Left lobe of liver (tissue), 2 donors: ENCODE measurements around the gene KRTAP10-1. TPM values are rescaled to one million over a fixed set of nuclear protein-coding genes. Genes with fewer than 3 reads are reported as not detected.
"Not testable (repeated sequence)": the region's sequence is repeated elsewhere in the genome, so short reads cannot be mapped to it uniquely, and the experiment has no call there.

ENCODE experiments used
- ATAC-seq: fragments of 200-7000 bp; cut with Tn5 transposase; one replicate; pipeline ENCODE4 v1.9.1; 2020; ENCODE audit warnings: mild to moderate bottlenecking, moderate library complexity
- DNase-seq: peaks from one replicate; pipeline ENCODE4 v3.0.0-alpha.2; 2020; ENCODE audit warnings: low spot score
- total RNA-seq: library from RNA; stranded (reverse); gene quantifications from one replicate; pipeline ENCODE4 v1.2.1, GENCODE V29; 2021
- donor health status: DM: no; HTN: no; CAD: no; lungs with moderate emphysema.
- donor health status: DM: no; HTN: yes; CAD: no.

KRTAP10-1 gene
- total RNA-seq, 1 donor from 2014 or later: not detected

GRCh38 chr21:44507673-44508425, 32.1 kb downstream of the KRTAP10-1 start:
- ATAC-seq (no peak), DNase-seq (no peak)

- ATAC-seq (no peak), DNase-seq (no peak)
These were observed 33.4 kb downstream of the KRTAP10-1 start for GRCh38 chr21:44506279-44507255.

GRCh38 chr21:44505673-44506278, 34.2 kb downstream of the KRTAP10-1 start:
- no peak for ATAC-seq
- no peak for DNase-seq

DNA sequence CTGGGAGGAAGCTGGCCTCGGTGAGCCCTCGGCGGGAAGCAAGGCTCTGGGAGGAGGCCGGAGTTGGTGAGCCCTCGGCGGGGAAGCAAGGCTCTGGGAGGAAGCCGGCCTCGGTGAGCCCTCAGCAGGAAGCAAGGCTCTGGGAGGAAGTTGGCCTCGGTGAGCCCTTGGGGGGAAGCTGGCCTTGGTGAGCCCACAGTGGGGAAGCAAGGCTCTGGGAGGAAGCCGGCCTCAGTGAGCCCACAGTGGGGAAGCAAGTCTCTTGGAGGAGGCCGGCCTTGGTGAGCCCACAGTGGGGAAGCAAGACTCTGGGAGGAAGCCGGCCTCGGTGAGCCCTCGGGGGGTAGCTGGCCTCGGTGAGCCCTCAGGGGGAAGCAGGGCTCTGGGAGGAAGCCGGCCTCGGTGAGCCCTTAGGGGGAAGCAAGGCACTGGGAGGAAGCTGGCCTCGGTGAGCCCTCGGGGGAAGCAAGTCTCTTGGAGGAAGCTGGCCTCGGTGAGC, 36.0 kb downstream of the KRTAP10-1 start:
- DNase-seq: no peak
- no peak for ATAC-seq

DNA sequence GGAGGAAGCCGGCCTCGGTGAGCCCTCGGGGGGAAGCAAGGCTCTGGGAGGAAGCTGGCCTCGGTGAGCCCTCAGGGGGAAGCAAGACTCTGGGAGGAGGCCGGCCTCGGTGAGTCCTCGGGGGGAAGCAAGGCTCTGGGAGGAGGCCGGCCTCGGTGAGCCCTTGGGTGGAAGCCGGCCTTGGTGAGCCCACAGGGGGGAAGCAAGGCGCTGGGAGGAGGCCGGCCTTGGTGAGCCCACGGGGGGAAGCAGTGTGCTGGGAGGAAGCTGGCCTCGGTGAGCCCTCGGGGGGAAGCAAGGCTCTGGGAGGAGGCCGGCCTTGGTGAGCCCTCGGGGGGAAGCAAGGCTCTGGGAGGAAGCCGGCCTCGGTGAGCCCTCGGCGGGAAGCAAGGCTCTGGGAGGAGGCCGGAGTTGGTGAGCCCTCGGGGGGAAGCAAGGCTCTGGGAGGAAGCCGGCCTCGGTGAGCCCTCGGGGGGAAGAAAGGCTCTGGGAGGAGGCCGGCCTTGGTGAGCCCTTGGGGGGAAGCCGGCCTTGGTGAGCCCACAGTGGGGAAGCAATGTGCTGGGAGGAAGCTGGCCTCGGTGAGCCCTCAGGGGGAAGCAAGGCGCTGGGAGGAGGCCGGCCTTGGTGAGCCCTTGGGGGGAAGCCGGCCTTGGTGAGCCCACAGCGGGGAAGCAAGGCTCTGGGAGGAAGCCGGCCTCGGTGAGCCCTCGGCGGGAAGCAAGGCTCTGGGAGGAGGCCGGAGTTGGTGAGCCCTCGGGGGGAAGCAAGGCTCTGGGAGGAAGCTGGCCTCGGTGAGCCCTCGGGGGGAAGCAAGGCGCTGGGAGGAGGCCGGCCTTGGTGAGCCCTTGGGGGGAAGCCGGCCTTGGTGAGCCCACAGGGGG, 36.7 kb downstream of the KRTAP10-1 start:
- not testable (repeated sequence) for DNase-seq, ATAC-seq

- ATAC-seq (no peak), DNase-seq (no peak)
These were observed 37.6 kb downstream of the KRTAP10-1 start for GRCh38 chr21:44502171-44502958.

DNA sequence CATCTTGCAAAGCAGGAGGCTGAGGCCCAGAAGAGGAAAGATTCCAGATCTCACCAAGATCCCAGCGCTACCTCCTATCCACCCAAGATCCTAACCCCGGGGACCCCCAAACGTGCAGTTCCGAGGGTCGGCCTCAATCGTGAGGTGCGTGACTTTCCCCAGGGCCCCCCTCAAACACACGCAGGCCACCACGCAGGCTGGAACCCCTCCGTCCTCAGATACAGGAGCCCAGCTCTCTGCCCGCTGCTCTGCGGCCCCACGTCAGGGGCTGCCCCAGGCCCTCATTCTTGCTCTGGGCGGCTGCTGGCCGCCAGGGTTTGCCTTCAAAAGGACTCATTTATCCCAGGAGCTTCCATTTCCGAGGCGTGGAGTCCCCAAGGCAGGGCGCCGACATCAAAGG, 39.9 kb downstream of the KRTAP10-1 start:
- no peak for DNase-seq
- ATAC-seq: no peak

DNA sequence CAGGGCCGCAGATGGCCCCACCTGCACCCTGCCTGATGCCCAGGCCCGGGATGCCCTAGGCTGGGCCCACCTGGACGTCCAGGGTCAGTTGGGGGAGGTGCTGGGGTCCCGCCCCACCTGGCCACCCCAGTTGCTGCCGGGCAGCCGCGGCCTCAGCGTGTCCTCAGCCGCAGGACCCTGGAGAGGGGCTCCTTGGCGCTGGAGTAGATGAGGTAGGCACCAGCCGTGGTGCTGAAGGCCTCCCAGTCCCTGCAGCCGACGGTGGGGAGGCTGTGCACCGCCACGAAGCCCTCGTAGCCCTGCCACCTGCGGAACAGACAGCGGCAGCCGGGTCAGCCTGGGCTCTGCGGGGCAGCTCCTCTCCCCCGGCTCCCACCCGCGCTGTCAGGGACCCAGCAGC, 40.4 kb downstream of the KRTAP10-1 start:
- ATAC-seq (no peak), DNase-seq (no peak)

DNA sequence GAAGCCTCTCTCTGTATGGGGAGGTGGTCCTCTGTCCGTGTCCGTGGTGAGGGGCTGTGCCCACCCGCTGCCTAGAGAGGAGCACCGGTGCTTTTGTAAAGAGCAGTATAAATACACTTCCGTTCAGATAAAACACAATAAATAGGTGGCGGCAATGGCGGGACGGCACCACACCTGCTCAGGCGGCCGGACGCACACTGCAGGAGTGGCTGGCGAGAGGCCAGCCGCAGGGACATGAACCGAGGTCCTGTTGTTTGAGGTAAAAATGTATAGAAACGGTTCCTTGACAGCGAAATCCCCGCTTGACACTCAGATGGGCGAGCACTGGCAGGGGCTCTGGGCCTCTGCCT, 40.8 kb downstream of the KRTAP10-1 start:
- no peak for ATAC-seq
- DNase-seq: no peak

- no peak for ATAC-seq
These were observed 41.5 kb downstream of the KRTAP10-1 start for GRCh38 chr21:44498280-44499210.

GRCh38 chr21:44497703-44498126, 42.3 kb downstream of the KRTAP10-1 start:
- DNase-seq (no peak), ATAC-seq (peak; percentile 19)

More at GRCh38 chr21:44498280-44499210, 41.5 kb downstream of the KRTAP10-1 start:
- DNase-seq: no peak

DNA sequence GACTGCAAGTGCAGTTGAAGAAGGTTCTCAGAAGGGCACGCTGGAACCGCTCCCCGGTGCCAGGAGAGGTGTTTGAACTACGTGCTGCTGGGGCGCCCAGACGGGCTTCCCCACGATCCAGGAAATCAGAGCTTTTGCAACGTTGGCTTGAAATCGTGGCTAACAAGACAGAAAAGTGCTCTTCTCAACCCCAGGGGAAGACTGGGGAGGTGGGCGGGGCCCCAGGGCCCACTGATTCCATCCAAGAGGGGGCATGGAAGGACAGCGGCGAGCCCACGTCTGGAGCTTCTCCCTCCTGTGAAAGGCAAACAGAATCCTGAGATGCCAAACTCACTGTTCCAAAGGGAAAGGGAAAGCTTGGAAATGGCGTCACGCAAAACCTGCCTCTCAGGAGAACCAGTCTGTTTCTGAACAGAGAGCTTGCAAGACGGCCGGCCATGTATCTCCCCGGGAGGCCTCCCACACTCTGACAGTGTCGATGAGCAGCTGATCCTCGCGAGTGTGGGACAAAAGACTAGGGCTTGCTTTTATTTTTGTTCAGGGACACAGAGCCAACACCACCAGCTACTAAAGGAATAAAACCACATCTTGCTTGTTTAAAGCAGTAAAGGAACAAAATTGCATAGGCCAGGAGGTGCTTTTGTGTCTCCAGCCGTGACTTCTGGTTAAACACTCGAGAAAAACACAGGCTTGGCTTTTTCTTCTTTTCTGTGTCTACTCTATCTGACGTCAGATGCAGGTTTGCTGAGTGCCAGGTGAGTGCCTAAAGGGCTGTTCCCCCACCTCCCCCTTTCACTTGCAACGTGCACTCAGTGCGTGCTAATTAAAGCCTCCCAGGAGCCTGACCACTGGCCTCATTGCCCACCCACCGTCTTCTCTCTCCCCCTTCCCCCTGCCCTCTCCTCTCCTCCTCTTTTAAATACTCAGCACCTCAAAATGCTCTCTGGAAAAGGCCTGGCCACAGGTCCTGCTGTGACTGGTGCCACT, 43.1 kb downstream of the KRTAP10-1 start:
- DNase-seq (no peak), ATAC-seq (no peak)

DNA sequence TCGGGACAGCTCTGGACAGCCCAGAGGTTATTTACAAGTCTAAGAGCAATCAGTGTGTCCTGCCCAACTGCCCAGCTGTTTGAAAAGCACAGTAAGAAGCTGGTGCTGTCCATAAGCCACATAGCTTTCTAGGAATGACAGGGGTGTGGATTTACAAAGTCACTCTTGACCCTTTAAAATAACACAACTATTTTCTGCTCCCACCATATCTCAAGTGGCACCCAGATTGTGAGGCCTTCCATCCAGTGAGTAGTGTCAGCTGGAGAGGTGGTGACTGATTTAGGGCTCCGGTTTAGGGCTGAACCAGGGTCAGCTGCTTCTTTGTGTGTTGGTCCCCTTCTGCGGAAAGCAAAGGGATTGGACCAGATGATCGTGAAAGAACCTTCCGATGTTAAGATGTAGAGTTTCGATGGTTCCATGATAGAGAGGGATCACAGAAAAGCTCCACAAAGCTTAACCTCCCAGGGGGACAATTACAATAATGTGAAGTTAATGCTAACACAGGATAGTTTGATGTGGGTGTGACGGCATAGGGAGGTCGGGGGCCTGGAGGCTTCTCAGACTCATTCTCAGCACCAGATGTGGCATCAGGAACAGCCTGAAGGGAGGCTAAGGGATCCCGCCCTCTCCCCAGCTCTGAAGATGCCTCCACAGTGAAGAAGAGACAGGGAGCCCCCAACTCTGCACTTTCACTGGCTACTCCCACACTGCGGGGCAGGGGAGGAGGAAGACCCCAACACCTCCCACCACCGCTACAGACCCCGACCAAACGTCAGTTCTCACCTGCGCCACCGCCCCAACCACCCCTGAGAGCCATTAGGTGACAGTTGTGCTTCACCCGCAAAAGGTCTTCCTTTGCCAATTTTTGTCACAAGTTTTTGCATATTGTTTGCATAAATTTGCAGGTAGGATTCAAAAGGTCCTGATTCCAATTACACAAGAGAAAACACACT, 44.1 kb downstream of the KRTAP10-1 start:
- DNase-seq (no peak), ATAC-seq (no peak)

- DNase-seq (no peak), ATAC-seq (no peak)
These were observed 45.0 kb downstream of the KRTAP10-1 start for GRCh38 chr21:44494956-44495355.

- no peak for DNase-seq
- no peak for ATAC-seq
These were observed 45.6 kb downstream of the KRTAP10-1 start for GRCh38 chr21:44494418-44494817.
